Forelimb muscle (tissue), 1 donor: Measurements from ENCODE around the gene FYTTD1. TPM values are rescaled to one million over a fixed set of nuclear protein-coding genes. Genes with fewer than 3 reads are reported as not detected.
"Not testable (repeated sequence)": the region's sequence is repeated elsewhere in the genome, so short reads cannot be mapped to it uniquely, and the experiment has no call there.

Experiments
- DNase-seq: peaks from one replicate; pipeline ENCODE4 v3.0.0-alpha.2; 2013; ENCODE audit warnings: low read depth
- polyA plus RNA-seq: library from polyadenylated mRNA; unstranded; fragments of 120-200 nt; gene quantifications from one replicate; pipeline ENCODE4 v1.2.1, GENCODE V29; 2013; ENCODE audit not compliant: insufficient read length

Gene FYTTD1
- polyA plus RNA-seq, result 71.9 TPM

GRCh38 chr3:197749601-197750395, at the start of gene FYTTD1:
Gene FYTTD1 (plus strand): TSS chr3:197749883. CDS start chr3:197749972, 89 bp downstream.
- DNase-seq, result peak; percentile 62

GRCh38 chr3:197700095-197700494, 49.6 kb upstream of the FYTTD1 start:
- DNase-seq, result no peak

GRCh38 chr3:197701841-197702240, 47.8 kb upstream of the FYTTD1 start:
- no peak for DNase-seq

GRCh38 chr3:197706658-197707057, 43.0 kb upstream of the FYTTD1 start:
- no peak for DNase-seq

- no peak for DNase-seq
Measured at GRCh38 chr3:197709135-197709534, 40.5 kb upstream of the FYTTD1 start.

- DNase-seq, result not testable (repeated sequence)
Measured at GRCh38 chr3:197710965-197711364, 38.7 kb upstream of the FYTTD1 start.

- DNase-seq, result peak; percentile 64
Measured at GRCh38 chr3:197711973-197712707, 37.5 kb upstream of the FYTTD1 start.

- no peak for DNase-seq
Measured at GRCh38 chr3:197713477-197713822, 36.2 kb upstream of the FYTTD1 start.

GRCh38 chr3:197714251-197714650, 35.4 kb upstream of the FYTTD1 start:
- no peak for DNase-seq

GRCh38 chr3:197718891-197719290, 30.8 kb upstream of the FYTTD1 start:
- no peak for DNase-seq

GRCh38 chr3:197720694-197721093, 29.0 kb upstream of the FYTTD1 start:
- DNase-seq, result no peak

- DNase-seq, result no peak
Measured at GRCh38 chr3:197722734-197723133, 26.9 kb upstream of the FYTTD1 start.

GRCh38 chr3:197727878-197728277, 21.8 kb upstream of the FYTTD1 start:
- DNase-seq, result not testable (repeated sequence)

GRCh38 chr3:197728487-197728886, 21.2 kb upstream of the FYTTD1 start:
- DNase-seq, result no peak

- no peak for DNase-seq
Measured at GRCh38 chr3:197730200-197730599, 19.5 kb upstream of the FYTTD1 start.

GRCh38 chr3:197730770-197731169, 18.9 kb upstream of the FYTTD1 start:
- not testable (repeated sequence) for DNase-seq

- DNase-seq, result not testable (repeated sequence)
Measured at GRCh38 chr3:197731483-197731882, 18.2 kb upstream of the FYTTD1 start.

- no peak for DNase-seq
Measured at GRCh38 chr3:197733042-197733441, 16.6 kb upstream of the FYTTD1 start.

GRCh38 chr3:197734667-197735318, 14.9 kb upstream of the FYTTD1 start:
- no peak for DNase-seq

GRCh38 chr3:197736010-197736490, 13.6 kb upstream of the FYTTD1 start:
- DNase-seq, result no peak

GRCh38 chr3:197736491-197737318, 13.0 kb upstream of the FYTTD1 start, which contains the start of gene RUBCN:
Gene RUBCN (minus strand): TSS chr3:197736904. CDS start chr3:197736719, 185 bp downstream.
- peak; percentile 85 for DNase-seq
